GM13976 (cell line): ENCODE data around the gene ATL1.
"Not testable (repeated sequence)": the region's sequence is repeated elsewhere in the genome, so short reads cannot be mapped to it uniquely, and the experiment has no call there.

Source experiments
- DNase-seq: peaks from one replicate; pipeline ENCODE4 v3.0.0; 2012; ENCODE audit warnings: low spot score
- CTCF ChIP-seq: IDR thresholded peaks from 2 replicates; pipeline ENCODE4 v1.5.1; 2012; ENCODE audit warnings: borderline replicate concordance, mild to moderate bottlenecking; ENCODE audit not compliant: insufficient read depth; ENCODE audit errors: extremely low read depth, missing control alignments, control extremely low read depth
- in situ Hi-C: fragments of 300-500 bp; cut with MboI; formaldehyde crosslinking; loops from one replicate; pipeline ENCODE4 v1.12.0; 2022; ENCODE audit warnings: low sequenced_read_pairs, mixed read lengths, inconsistent platforms; ENCODE audit not compliant: unreplicated experiment

ATL1 gene

GRCh38 chr14:50649691-50650090 lies 89.7 kb downstream of the ATL1 start:
- in situ Hi-C loops = no loop called here
- DNase-seq = no peak
- no peak for TF ChIP-seq CTCF

GRCh38 chr14:50656776-50657175 lies 96.8 kb downstream of the ATL1 start:
- in situ Hi-C loops = no loop called here
- TF ChIP-seq CTCF = no peak
- DNase-seq = no peak

GRCh38 chr14:50657753-50658152 lies 97.8 kb downstream of the ATL1 start:
- in situ Hi-C loops = no loop called here
- TF ChIP-seq CTCF = no peak
- DNase-seq = no peak

GRCh38 chr14:50658203-50658602 lies 98.3 kb downstream of the ATL1 start:
- DNase-seq = no peak
- no peak for TF ChIP-seq CTCF
- in situ Hi-C loops = no loop called here

GRCh38 chr14:50659327-50659974 lies 99.5 kb downstream of the ATL1 start:
- TF ChIP-seq CTCF = no peak
- in situ Hi-C loops = no loop called here
- no peak for DNase-seq

GRCh38 chr14:50664579-50664978 lies 104.6 kb downstream of the ATL1 start:
- in situ Hi-C loops, DNase-seq: not testable (repeated sequence)

- DNase-seq, in situ Hi-C loops: not testable (repeated sequence)
These were observed 105.4 kb downstream of the ATL1 start for GRCh38 chr14:50665300-50665699.
